Transverse colon (tissue), 4 donors: ENCODE data around the gene LRRC74A. TPM values are rescaled to one million over a fixed set of nuclear protein-coding genes. Genes with fewer than 3 reads are reported as not detected.

Experiments used
- DNase-seq: peaks from one replicate; pipeline ENCODE4 v3.0.0-alpha.2; 2019
- H3K27ac ChIP-seq, 4 donors: fragments of 200-600 bp; sonication (generic); 2 replicates each; pipeline ENCODE4 v1.5.1; 2016 to 2018; ENCODE audit warnings: inconsistent platforms in 4 of 4
- H3K27me3 ChIP-seq: fragments of 200-600 bp; sonication (generic); 2 replicates; pipeline ENCODE4 v1.5.1; 2017; ENCODE audit warnings: inconsistent platforms
- H3K36me3 ChIP-seq, 4 donors: fragments of 200-600 bp; sonication (generic); 2 replicates each; pipeline ENCODE4 v1.5.1; 2017 to 2019; ENCODE audit warnings: inconsistent platforms in 4 of 4
- H3K4me1 ChIP-seq, 4 donors: fragments of 200-600 bp; sonication (generic); 2 replicates each; pipeline ENCODE4 v1.5.1; 2017 to 2020; ENCODE audit warnings: inconsistent platforms in 4 of 4
- H3K4me3 ChIP-seq, 4 donors: fragments of 200-600 bp; sonication (generic); 1 replicate in 1 of 4; 2 replicates in 3 of 4; pipeline versions ENCODE4 v1.5.1 to v1.6.1; 2017 to 2019; ENCODE audit warnings: inconsistent platforms in 4 of 4
- H3K9me3 ChIP-seq, 2 donors: fragments of 200-600 bp; sonication (generic); 2 replicates each; pipeline ENCODE4 v1.5.1; 2017 to 2019; ENCODE audit warnings: inconsistent platforms in 2 of 2
- CTCF ChIP-seq, 5 experiments: fragments of 200-600 bp in 3 of 5; fragments of 450-650 bp in 2 of 5; sonication (generic) in 3 of 5; IDR thresholded peaks; 1 replicate in 2 of 5; 2 replicates in 3 of 5; pipeline ENCODE4 v1.5.1; 2016 to 2017; ENCODE audit warnings: antibody characterized with exemption in 5 of 5, inconsistent platforms in 3 of 5, mild to moderate bottlenecking in 2 of 5, moderate library complexity in 1 of 5
- EP300 ChIP-seq: sonication (generic); formaldehyde crosslinking; IDR thresholded peaks from one replicate; pipeline ENCODE4 v1.6.1; 2017; ENCODE audit warnings: antibody characterized with exemption, low read depth
- POLR2A ChIP-seq: fragments of 450-650 bp; IDR thresholded peaks from one replicate; pipeline ENCODE4 v1.6.1; 2016; ENCODE audit warnings: antibody characterized with exemption, mild to moderate bottlenecking, moderate library complexity
- POLR2AphosphoS5 ChIP-seq, 3 donors: sonication (generic); formaldehyde crosslinking; IDR thresholded peaks; one replicate each; pipeline ENCODE4 v1.6.1; 2016; ENCODE audit warnings: antibody characterized with exemption in 3 of 3
- WGBS, 2 donors: methylation state at CpG; one replicate each; pipeline ENCODE4 v1.1.5; 2018; ENCODE audit warnings: low coverage in 1 of 2; 5-methylcytosine and 5-hydroxymethylcytosine counted together
- in situ Hi-C, 4 donors: fragments of 200-750 bp; cut with MboI; loops; one replicate each; pipeline versions ENCODE4 v1.15.0 to v1.15.1; 2017; ENCODE audit warnings: low sequenced_read_pairs in 3 of 4, low pct_ligation_motif_present in 1 of 4, low pct_unique_long_range_greater_than_20kb in 1 of 4
- intact Hi-C: fragments of 100-400 bp; cut with DNase I; formaldehyde crosslinking; loops from one replicate; pipeline ENCODE4 v1.15.1; 2023; ENCODE audit warnings: low total_unique reads
- total RNA-seq, 4 donors: library from RNA; depleted of rRNA; stranded (reverse); fragments of >200 nt; gene quantifications; one replicate each; pipeline ENCODE4 v1.1.0, GENCODE V29; 2016

The LRRC74A gene
- total RNA-seq, 4 donors from 2014 or later, result not detected

- Histone ChIP-seq H3K9me3 (no peaks in the 10 kb centered on the region), H3K36me3 (peaks cover 0 to 12% (median 6%) of the 10 kb centered on the region in 4 donors), H3K27me3 (no peaks in the 10 kb centered on the region), H3K4me3 (peak overlapping the region in 2 of 4 donors; percentile 84 to 89), H3K27ac (peak overlapping the region; percentile 86 to 94 (median 90)), H3K4me1 (peaks cover 3 to 23% (median 13%) of the 10 kb centered on the region in 4 donors)
- in situ Hi-C loops (no loop called here), intact Hi-C loops (no loop called here)
- DNase-seq, result peak; percentile 27
- WGBS, 2 donors, result 7 to 8% methylated on average over 6 to 9 of the region's 9 CpGs
- TF ChIP-seq CTCF (IDR thresholded peaks at IDR 0.05), result peak in 3 of 5 experiments; percentile 17 to 28 (median 25)
- TF ChIP-seq EP300, result no peak
These were observed 15.2 kb upstream of the LRRC74A start for GRCh38 chr14:76810953-76811400.

GRCh38 chr14:76811561-76811960 lies 14.6 kb upstream of the LRRC74A start:
- Histone ChIP-seq H3K9me3 (no peaks in the 10 kb centered on the region), H3K36me3 (peaks cover 0 to 9% (median 3%) of the 10 kb centered on the region in 4 donors), H3K27ac (peak overlapping the region; percentile 86 to 94 (median 90)), H3K4me1 (peaks cover 3 to 23% (median 13%) of the 10 kb centered on the region in 4 donors), H3K27me3 (no peaks in the 10 kb centered on the region), H3K4me3 (peak overlapping the region; percentile 65 to 89 (median 86))
- 47 to 58% methylated on average over 4 of the region's 4 CpGs for WGBS, 2 donors
- in situ Hi-C loops (no loop called here), intact Hi-C loops (no loop called here)
- DNase-seq, result no peak
- TF ChIP-seq EP300 (no peak), CTCF (IDR thresholded peaks at IDR 0.05) (no peak), POLR2AphosphoS5 (IDR thresholded peaks at IDR 0.05) (no peak), POLR2A (no peak)

GRCh38 chr14:76812093-76812421 lies 14.2 kb upstream of the LRRC74A start:
- Histone ChIP-seq H3K9me3 (no peaks in the 10 kb centered on the region), H3K4me3 (peak overlapping the region; percentile 65 to 89 (median 86)), H3K4me1 (peaks cover 3 to 23% (median 13%) of the 10 kb centered on the region in 4 donors), H3K27ac (peak overlapping the region; percentile 86 to 94 (median 90)), H3K27me3 (no peaks in the 10 kb centered on the region), H3K36me3 (peaks cover 0 to 4% (median under 1%) of the 10 kb centered on the region in 4 donors)
- whole genome bisulfite sequencing, 2 donors, result 0 to 17% methylated on average over 1 to 15 of the region's 20 CpGs
- DNase-seq, result peak; percentile 37
- TF ChIP-seq POLR2AphosphoS5 (IDR thresholded peaks at IDR 0.05), result no peak
- TF ChIP-seq CTCF (IDR thresholded peaks at IDR 0.05), result no peak
- no peak for TF ChIP-seq EP300
- TF ChIP-seq POLR2A, result no peak
- intact Hi-C loops, result no loop called here
- in situ Hi-C loops, result no loop called here

- in situ Hi-C loops, result no loop called here
- Histone ChIP-seq H3K9me3 (no peaks in the 10 kb centered on the region), H3K27me3 (peaks cover 1% of the 10 kb centered on the region), H3K36me3 (no peaks in the 10 kb centered on the region), H3K4me3 (peak within 1 kb of the TSS; percentile 65 to 89 (median 86)), H3K4me1 (peaks cover 3 to 23% (median 13%) of the 10 kb centered on the region in 4 donors), H3K27ac (peak within 1 kb of the TSS; percentile 86 to 94 (median 90))
- 4 to 37% methylated on average over 3 to 65 of the region's 69 CpGs for WGBS, 2 donors
- peak; percentile 89 for TF ChIP-seq POLR2A
- peak; percentile 37 for TF ChIP-seq EP300
- TF ChIP-seq POLR2AphosphoS5 (IDR thresholded peaks at IDR 0.05), result peak; percentile 84 to 92 (median 89)
- TF ChIP-seq CTCF (IDR thresholded peaks at IDR 0.05), result no peak
- peak; percentile 97 for DNase-seq
- intact Hi-C loops, result no loop called here
These were observed 13.5 kb upstream of the LRRC74A start, which contains the start of gene ANGEL1 for GRCh38 chr14:76812422-76813383. Gene ANGEL1 (minus strand): TSS chr14:76812882. CDS start chr14:76812827, 55 bp downstream.
